OCI-LY7 (cell line): ENCODE results near the gene KRTAP4-6. TPM values are rescaled to one million over a fixed set of nuclear protein-coding genes. Genes with fewer than 3 reads are reported as not detected.
"Not testable (repeated sequence)": the region's sequence is repeated elsewhere in the genome, so short reads cannot be mapped to it uniquely, and the experiment has no call there.

Source experiments
- BruUV-seq: library from RNA; stranded (reverse); fragments of 400-500 nt; replicated peaks from 2 replicates; lab custom pipeline; 2021; lab: Mats Ljungman, UMichigan
- CTCF ChIA-PET: fragments of 300-600 bp; sonication (Branson Sonifier 250); formaldehyde crosslinking; loops from one replicate; lab custom pipeline; 2022; ENCODE audit warnings: antibody characterized with exemption; ENCODE audit not compliant: unreplicated experiment; lab: Charles Lee
- POLR2A ChIA-PET: fragments of 300-600 bp; sonication (Branson Sonifier 250); formaldehyde crosslinking; loops from one replicate; lab custom pipeline; 2022; ENCODE audit warnings: antibody characterized with exemption; lab: Charles Lee
- DNase-seq: peaks from one replicate; pipeline ENCODE4 v3.0.0-alpha.2; 2015; ENCODE audit warnings: low spot score
- H2AFZ ChIP-seq: fragments of 200-600 bp; sonication (generic), shearing (Covaris generic); 2 replicates; pipeline ENCODE4 v1.6.1; 2014; ENCODE audit warnings: mild to moderate bottlenecking, antibody characterized with exemption, low read length, moderate library complexity
- H3K27ac ChIP-seq: fragments of 200-600 bp; sonication (generic); 2 replicates; pipeline ENCODE4 v1.5.1; 2014; ENCODE audit warnings: mixed run types, low read depth, mild to moderate bottlenecking, moderate library complexity, low read length, inconsistent platforms; ENCODE audit not compliant: poor library complexity, severe bottlenecking
- H3K36me3 ChIP-seq: fragments of 200-600 bp; sonication (generic); 2 replicates; pipeline ENCODE4 v1.6.1; 2014; ENCODE audit warnings: mild to moderate bottlenecking, antibody characterized with exemption, low read length, moderate library complexity, mixed read lengths; ENCODE audit not compliant: insufficient read depth
- H3K4me1 ChIP-seq: fragments of 200-600 bp; sonication (generic); 2 replicates; pipeline ENCODE4 v1.5.1; 2014; ENCODE audit warnings: mild to moderate bottlenecking, low read length; ENCODE audit not compliant: insufficient read depth, poor library complexity, severe bottlenecking
- H3K4me2 ChIP-seq: fragments of 200-600 bp; sonication (generic); 2 replicates; pipeline ENCODE4 v1.6.1; 2014; ENCODE audit warnings: mild to moderate bottlenecking, low read length
- H3K4me3 ChIP-seq: fragments of 200-600 bp; sonication (generic); 2 replicates; pipeline ENCODE4 v1.5.1; 2014; ENCODE audit warnings: mild to moderate bottlenecking, low read depth, low read length; ENCODE audit not compliant: poor library complexity, severe bottlenecking
- H3K79me2 ChIP-seq: fragments of 200-600 bp; sonication (generic); 2 replicates; pipeline ENCODE4 v1.6.1; 2016; ENCODE audit warnings: low read depth, mild to moderate bottlenecking, low read length, moderate library complexity, mixed read lengths; ENCODE audit not compliant: insufficient read depth
- H3K9me2 ChIP-seq: fragments of 200-600 bp; sonication (generic); 2 replicates; pipeline ENCODE4 v1.6.1; 2016; ENCODE audit warnings: mild to moderate bottlenecking, low read length, mixed read lengths; ENCODE audit not compliant: insufficient read depth
- H3K9me3 ChIP-seq: fragments of 200-600 bp; sonication (generic); 2 replicates; pipeline ENCODE4 v1.6.1; 2014; ENCODE audit warnings: mild to moderate bottlenecking, mixed run types, low read length, mixed read lengths
- H4K20me1 ChIP-seq: fragments of 200-600 bp; sonication (generic); 2 replicates; pipeline ENCODE4 v1.6.1; 2014; ENCODE audit warnings: mild to moderate bottlenecking, antibody characterized with exemption, low read length, moderate library complexity, mixed read lengths; ENCODE audit not compliant: insufficient read depth
- EZH2phosphoT487 ChIP-seq: fragments of 200-600 bp; sonication (generic); IDR thresholded peaks from 2 replicates; pipeline ENCODE4 v1.6.1; 2018; ENCODE audit warnings: low read depth, borderline replicate concordance, mild to moderate bottlenecking, mixed run types, antibody characterized with exemption, low read length, moderate library complexity, mixed read lengths
- intact Hi-C: fragments of 100-400 bp; cut with micrococcal nuclease; formaldehyde crosslinking; loops from one replicate; pipeline ENCODE4 v1.10.0; 2022; ENCODE audit not compliant: unreplicated experiment
- total RNA-seq, 2 experiments: library from RNA; depleted of rRNA in 1 of 2; stranded (reverse); fragments of >200 nt in 1 of 2; shearing (Covaris generic) in 1 of 2; gene quantifications; 2 replicates each; pipeline ENCODE4 v1.2.3, GENCODE V29; 2014 to 2022
- TF ChIP-seq, protein P1 (sequence below): fragments of 200-600 bp; sonication (generic); conservative IDR thresholded peaks from 2 replicates; pipeline ENCODE4 v1.5.1; 2014; ENCODE audit warnings: mild to moderate bottlenecking, antibody characterized with exemption, low read length, moderate library complexity, mixed read lengths

KRTAP4-6 gene
- total RNA-seq, 2 experiments from 2014 or later: not detected

DNA sequence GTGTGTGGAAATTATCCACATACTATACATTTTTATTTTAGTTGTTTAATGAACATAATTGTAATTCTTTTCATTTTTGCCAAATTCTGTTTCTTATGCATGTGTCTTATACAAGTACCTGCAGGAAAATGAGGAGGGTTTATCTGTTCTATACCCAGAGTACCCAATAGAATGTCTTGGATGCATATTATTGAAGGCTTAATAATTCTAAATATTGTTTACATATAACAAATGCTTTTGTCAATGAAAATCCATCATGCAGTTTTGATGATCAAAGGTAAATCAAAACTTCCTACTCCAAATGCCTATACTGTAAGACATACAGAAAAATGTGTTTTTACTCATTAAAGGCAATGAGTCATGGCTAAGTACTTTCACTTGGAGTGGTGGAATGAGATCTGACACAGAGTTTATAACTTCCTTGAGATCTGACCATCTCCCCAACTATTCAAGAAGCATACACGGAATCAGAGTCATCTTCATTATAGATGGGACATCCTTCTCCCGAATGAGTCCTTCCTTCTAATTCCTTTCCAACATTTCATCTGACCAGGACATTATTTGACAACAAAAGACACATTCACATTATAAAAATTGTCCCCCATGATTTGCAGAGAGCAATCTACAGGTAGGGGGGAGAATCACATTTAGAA, 35.8 kb downstream of the KRTAP4-6 start:
- H3K4me1 ChIP-seq, intact Hi-C loops, CTCF ChIA-PET, H3K4me2 ChIP-seq, H2AFZ ChIP-seq, H3K36me3 ChIP-seq, H3K27ac ChIP-seq, H3K79me2 ChIP-seq, DNase-seq, BruUV-seq, H3K4me3 ChIP-seq, POLR2A ChIA-PET, H3K9me2 ChIP-seq, H4K20me1 ChIP-seq, H3K9me3 ChIP-seq: not testable (repeated sequence)

DNA sequence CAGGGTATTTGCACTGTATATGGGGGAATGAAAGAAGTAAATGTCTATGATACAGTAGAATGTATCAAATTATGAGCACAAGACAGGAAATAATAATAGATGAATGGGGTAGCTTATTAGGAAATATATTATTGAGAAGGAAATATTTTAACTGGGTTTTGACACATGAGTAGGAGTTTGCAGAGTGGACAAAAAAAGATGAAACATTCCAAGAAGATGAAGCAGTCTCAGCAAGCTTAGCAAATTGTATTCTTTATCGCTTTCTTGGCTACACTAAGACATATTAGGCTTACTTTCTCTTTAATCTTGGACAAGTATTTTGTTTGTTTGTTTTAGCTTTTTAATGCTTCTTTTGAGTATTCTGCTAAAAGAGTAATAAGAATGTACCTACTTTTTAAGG, 36.4 kb downstream of the KRTAP4-6 start:
- DNase-seq: no peak
- Histone ChIP-seq H2AFZ (no peak overlapping the region), H3K27ac (no peak overlapping the region), H3K36me3 (no peaks in the 10 kb centered on the region), H4K20me1 (no peaks in the 10 kb centered on the region), H3K9me3 (no peaks in the 10 kb centered on the region), H3K9me2 (no peaks in the 10 kb centered on the region), H3K79me2 (no peaks in the 10 kb centered on the region), H3K4me1 (no peaks in the 10 kb centered on the region), H3K4me2 (no peak overlapping the region), H3K4me3 (no peak overlapping the region)
- no peak for TF ChIP-seq EZH2phosphoT487
- TF ChIP-seq, protein P1, sequence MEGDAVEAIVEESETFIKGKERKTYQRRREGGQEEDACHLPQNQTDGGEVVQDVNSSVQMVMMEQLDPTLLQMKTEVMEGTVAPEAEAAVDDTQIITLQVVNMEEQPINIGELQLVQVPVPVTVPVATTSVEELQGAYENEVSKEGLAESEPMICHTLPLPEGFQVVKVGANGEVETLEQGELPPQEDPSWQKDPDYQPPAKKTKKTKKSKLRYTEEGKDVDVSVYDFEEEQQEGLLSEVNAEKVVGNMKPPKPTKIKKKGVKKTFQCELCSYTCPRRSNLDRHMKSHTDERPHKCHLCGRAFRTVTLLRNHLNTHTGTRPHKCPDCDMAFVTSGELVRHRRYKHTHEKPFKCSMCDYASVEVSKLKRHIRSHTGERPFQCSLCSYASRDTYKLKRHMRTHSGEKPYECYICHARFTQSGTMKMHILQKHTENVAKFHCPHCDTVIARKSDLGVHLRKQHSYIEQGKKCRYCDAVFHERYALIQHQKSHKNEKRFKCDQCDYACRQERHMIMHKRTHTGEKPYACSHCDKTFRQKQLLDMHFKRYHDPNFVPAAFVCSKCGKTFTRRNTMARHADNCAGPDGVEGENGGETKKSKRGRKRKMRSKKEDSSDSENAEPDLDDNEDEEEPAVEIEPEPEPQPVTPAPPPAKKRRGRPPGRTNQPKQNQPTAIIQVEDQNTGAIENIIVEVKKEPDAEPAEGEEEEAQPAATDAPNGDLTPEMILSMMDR: no peak
- POLR2A ChIA-PET: no interaction called here
- intact Hi-C loops: no loop called here
- CTCF ChIA-PET: no interaction called here
- no TSS peak for BruUV-seq

DNA sequence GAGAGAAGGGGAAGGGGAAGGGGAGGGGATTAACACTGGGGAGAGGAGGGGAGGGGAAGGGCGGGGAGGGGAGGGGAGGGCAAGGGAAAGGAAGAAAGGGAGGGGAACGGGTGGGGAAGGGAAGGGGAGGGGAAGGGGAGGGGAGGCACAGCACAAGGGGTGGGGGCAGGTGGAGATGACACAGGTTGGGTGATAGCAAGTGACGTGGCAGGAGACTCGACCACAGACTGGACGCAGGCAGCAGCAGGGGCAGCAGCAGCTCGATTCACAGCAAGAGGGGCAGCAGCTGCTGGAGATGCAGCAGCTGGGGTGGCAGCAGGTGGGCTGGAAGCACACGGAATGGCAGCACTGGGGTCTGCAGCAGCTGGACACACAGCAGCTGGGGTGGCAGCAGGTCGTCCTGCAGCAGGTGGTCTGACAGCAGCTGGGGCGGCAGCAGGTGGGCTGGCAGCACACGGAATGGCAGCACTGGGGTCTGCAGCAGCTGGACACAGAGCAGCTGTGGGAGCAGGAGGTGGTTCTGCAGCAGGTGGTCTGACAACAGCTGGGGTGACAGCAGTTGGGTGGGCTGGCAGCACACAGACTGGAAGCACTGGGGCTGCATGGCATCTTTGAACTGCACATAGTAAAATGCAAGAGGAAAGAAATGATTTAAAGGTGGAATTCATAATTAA, 38.6 kb downstream of the KRTAP4-6 start, which contains the start of gene KRTAP4-16:
KRTAP4-16 (minus strand) TSS at position 624 of the 674 bp plus-strand sequence; CDS start at position 624, 0 bp downstream.
- TF ChIP-seq EZH2phosphoT487: no peak
- TF ChIP-seq, protein P1: no peak
- CTCF ChIA-PET: no interaction called here
- H3K36me3 ChIP-seq: no peaks in the 10 kb centered on the region
- no TSS peak for BruUV-seq
- H3K79me2 ChIP-seq: no peaks in the 10 kb centered on the region
- H3K9me3 ChIP-seq: no peaks in the 10 kb centered on the region
- H3K27ac ChIP-seq: no peak within 1 kb of the TSS
- POLR2A ChIA-PET: no interaction called here
- intact Hi-C loops: no loop called here
- no peak within 1 kb of the TSS for H3K4me3 ChIP-seq
- H4K20me1 ChIP-seq: no peaks in the 10 kb centered on the region
- DNase-seq: no peak
- no peaks in the 10 kb centered on the region for H3K9me2 ChIP-seq
- no peaks in the 10 kb centered on the region for H3K4me1 ChIP-seq
- no peak within 1 kb of the TSS for H2AFZ ChIP-seq
- H3K4me2 ChIP-seq: no peak within 1 kb of the TSS

DNA sequence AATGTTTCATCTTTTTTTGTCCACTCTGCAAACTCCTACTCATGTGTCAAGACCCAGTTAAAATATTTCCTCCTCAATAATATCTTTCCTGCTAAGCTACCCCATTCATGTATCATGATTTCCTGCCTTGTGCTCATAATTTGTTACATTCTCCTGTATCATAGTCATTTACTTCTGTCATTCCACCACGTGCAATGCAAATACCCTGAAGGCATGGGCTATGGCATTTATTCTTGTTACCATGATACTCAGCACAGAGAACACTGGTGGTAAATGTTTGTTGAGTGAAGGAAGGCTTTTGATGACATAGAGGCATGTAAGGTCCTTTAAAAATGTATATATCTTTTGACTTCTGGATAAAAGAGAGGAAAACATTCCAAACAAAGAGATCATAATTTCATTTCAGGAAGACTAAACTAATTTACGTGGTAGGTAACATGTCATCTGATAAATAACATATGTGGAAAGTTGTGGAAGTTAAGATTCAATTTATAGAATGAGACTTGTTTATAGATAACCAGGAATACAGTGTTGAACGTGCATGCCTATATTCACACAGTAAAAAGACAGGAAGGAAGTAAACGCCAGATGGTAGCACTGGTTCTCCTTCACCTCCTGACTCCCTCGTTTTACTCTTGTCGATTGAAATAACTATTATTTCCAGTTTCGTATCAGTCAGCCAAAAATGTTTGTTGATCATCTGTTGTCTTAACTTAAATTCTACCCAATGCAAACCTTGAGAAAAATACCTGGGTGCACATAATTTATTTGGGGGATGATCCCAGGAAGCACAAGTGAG, 40.5 kb downstream of the KRTAP4-6 start:
- intact Hi-C loops, H3K79me2 ChIP-seq, H3K9me3 ChIP-seq, H3K27ac ChIP-seq, BruUV-seq, H3K9me2 ChIP-seq, CTCF ChIA-PET, H4K20me1 ChIP-seq, H3K4me3 ChIP-seq, H3K4me1 ChIP-seq, DNase-seq, H3K4me2 ChIP-seq, H3K36me3 ChIP-seq, H2AFZ ChIP-seq, POLR2A ChIA-PET: not testable (repeated sequence)
